SK-N-SH (cell line): ENCODE results near the gene KCNA1.

Source experiments
- CHD2 ChIP-seq: fragments of 150-350 bp; IDR thresholded peaks from 2 replicates; pipeline ENCODE4 v1.6.1; 2018; ENCODE audit warnings: low read length; ENCODE audit not compliant: partially characterized antibody
- EZH2phosphoT487 ChIP-seq: fragments of 200-600 bp; sonication (generic); IDR thresholded peaks from 2 replicates; pipeline ENCODE4 v1.6.1; 2017; ENCODE audit warnings: low read depth, mixed run types, mild to moderate bottlenecking, antibody characterized with exemption, moderate library complexity, borderline replicate concordance
- FOSL2 ChIP-seq: IDR thresholded peaks from 2 replicates; pipeline ENCODE4 v1.4.0; 2012; ENCODE audit warnings: low read depth, mild to moderate bottlenecking, moderate library complexity, borderline replicate concordance
- JUND ChIP-seq: IDR thresholded peaks from 2 replicates; pipeline ENCODE4 v1.4.0; 2012
- POLR2AphosphoS5 ChIP-seq: IDR thresholded peaks from 2 replicates; pipeline ENCODE4 v1.6.1; 2012; ENCODE audit warnings: low read depth, low read length
- SIN3A ChIP-seq: IDR thresholded peaks from 2 replicates; pipeline ENCODE4 v1.6.1; 2012; ENCODE audit warnings: low read depth, mild to moderate bottlenecking, low read length, moderate library complexity, borderline replicate concordance
- SMC3 ChIP-seq: IDR thresholded peaks from 2 replicates; pipeline ENCODE4 v1.6.1; 2012; ENCODE audit warnings: low read depth, low read length, improper control_type of control experiment
- TCF12 ChIP-seq: IDR thresholded peaks from 2 replicates; pipeline ENCODE4 v1.4.0; 2012
- USF2 ChIP-seq: fragments of 150-350 bp; IDR thresholded peaks from 2 replicates; pipeline ENCODE4 v1.6.1; 2017; ENCODE audit warnings: antibody characterized with exemption, low read length, low read depth, borderline replicate concordance
- TF ChIP-seq, protein P1 (sequence below): IDR thresholded peaks from 2 replicates; pipeline ENCODE4 v1.6.1; 2012; ENCODE audit warnings: mild to moderate bottlenecking, low read depth, low read length, moderate library complexity
- TF ChIP-seq, protein P2 (sequence below): fragments of 200-600 bp; sonication (generic); IDR thresholded peaks from 2 replicates; pipeline ENCODE4 v1.6.1; 2017; ENCODE audit warnings: antibody characterized with exemption, mild to moderate bottlenecking, moderate library complexity

DNA sequence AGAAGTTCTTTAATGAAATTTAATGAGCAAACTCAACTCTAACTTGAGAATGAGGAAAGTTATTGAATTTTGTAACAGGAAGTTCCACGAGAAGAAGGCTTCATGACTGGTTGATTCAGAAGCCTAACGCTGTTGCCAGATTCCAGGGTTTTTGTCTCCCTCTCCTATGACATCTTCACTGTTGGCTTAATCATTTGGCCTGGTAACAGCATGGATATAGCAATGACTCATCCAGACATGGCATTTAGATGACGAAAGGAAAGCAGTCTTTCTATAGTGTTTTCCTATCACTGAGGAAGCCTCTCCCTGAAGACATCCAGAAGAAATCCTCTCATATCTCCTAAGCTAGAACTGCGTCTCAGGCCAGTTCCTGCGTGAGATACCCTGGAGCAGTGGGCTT, 9.4 kb upstream of the KCNA1 start:
- TF ChIP-seq, protein P1, sequence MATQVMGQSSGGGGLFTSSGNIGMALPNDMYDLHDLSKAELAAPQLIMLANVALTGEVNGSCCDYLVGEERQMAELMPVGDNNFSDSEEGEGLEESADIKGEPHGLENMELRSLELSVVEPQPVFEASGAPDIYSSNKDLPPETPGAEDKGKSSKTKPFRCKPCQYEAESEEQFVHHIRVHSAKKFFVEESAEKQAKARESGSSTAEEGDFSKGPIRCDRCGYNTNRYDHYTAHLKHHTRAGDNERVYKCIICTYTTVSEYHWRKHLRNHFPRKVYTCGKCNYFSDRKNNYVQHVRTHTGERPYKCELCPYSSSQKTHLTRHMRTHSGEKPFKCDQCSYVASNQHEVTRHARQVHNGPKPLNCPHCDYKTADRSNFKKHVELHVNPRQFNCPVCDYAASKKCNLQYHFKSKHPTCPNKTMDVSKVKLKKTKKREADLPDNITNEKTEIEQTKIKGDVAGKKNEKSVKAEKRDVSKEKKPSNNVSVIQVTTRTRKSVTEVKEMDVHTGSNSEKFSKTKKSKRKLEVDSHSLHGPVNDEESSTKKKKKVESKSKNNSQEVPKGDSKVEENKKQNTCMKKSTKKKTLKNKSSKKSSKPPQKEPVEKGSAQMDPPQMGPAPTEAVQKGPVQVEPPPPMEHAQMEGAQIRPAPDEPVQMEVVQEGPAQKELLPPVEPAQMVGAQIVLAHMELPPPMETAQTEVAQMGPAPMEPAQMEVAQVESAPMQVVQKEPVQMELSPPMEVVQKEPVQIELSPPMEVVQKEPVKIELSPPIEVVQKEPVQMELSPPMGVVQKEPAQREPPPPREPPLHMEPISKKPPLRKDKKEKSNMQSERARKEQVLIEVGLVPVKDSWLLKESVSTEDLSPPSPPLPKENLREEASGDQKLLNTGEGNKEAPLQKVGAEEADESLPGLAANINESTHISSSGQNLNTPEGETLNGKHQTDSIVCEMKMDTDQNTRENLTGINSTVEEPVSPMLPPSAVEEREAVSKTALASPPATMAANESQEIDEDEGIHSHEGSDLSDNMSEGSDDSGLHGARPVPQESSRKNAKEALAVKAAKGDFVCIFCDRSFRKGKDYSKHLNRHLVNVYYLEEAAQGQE, result no peak
- TF ChIP-seq CHD2, result no peak
- TF ChIP-seq, protein P2, sequence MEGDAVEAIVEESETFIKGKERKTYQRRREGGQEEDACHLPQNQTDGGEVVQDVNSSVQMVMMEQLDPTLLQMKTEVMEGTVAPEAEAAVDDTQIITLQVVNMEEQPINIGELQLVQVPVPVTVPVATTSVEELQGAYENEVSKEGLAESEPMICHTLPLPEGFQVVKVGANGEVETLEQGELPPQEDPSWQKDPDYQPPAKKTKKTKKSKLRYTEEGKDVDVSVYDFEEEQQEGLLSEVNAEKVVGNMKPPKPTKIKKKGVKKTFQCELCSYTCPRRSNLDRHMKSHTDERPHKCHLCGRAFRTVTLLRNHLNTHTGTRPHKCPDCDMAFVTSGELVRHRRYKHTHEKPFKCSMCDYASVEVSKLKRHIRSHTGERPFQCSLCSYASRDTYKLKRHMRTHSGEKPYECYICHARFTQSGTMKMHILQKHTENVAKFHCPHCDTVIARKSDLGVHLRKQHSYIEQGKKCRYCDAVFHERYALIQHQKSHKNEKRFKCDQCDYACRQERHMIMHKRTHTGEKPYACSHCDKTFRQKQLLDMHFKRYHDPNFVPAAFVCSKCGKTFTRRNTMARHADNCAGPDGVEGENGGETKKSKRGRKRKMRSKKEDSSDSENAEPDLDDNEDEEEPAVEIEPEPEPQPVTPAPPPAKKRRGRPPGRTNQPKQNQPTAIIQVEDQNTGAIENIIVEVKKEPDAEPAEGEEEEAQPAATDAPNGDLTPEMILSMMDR, result no peak
- no peak for TF ChIP-seq USF2
- TF ChIP-seq SIN3A, result no peak
- TF ChIP-seq SMC3, result no peak
- TF ChIP-seq TCF12, result no peak; the same call in 1 of the 2 replicates
- peak; percentile 56; the same call in 1 of the 2 replicates for TF ChIP-seq FOSL2
- TF ChIP-seq JUND, result peak; percentile 14; the same call in 1 of the 2 replicates
- TF ChIP-seq POLR2AphosphoS5, result no peak
- TF ChIP-seq EZH2phosphoT487, result no peak
